22Rv1 (cell line): ENCODE data around the gene CEACAM1.

Experiments used
- ZFX ChIP-seq: fragments of 450-650 bp; IDR thresholded peaks from 2 replicates; pipeline ENCODE4 v1.6.1; 2017; ENCODE audit warnings: antibody characterized with exemption, borderline replicate concordance
- TF ChIP-seq, protein P1 (sequence below): fragments of 450-650 bp; IDR thresholded peaks from 2 replicates; pipeline ENCODE4 v1.5.1; 2017; ENCODE audit warnings: mild to moderate bottlenecking

DNA sequence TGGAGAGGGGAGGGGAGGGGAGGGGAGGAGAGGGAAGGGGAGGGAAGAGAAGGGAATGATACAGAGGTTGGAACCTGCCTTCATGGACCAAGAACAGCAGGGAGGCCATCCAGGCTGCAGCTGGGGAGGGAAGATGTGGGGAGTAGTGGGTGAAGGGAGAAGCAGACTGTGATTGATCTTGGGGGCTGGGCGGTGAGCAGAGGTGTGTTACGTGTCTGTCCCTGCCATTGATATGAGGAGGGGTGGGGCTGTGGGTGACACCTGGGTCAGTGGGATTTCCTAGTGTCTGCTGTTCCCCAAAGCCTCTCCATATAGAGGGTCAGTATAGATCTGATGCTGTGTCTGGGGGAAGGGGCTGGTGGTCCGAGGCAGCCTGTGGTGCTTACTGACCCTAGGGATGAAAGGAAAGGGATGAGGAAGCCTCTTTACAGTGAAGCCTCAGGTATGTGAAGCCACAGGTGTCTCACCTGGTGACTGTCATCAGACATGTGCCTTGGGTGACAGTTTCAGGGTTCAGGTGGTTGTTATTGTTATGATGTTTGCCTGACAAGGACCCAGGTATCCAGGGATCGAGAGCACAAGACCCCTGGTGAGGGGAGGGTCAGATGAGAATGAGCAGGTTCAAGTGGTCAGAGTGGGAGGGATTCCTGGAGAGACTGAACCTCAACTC, 18.7 kb upstream of the CEACAM1 start:
- TF ChIP-seq, protein P1, sequence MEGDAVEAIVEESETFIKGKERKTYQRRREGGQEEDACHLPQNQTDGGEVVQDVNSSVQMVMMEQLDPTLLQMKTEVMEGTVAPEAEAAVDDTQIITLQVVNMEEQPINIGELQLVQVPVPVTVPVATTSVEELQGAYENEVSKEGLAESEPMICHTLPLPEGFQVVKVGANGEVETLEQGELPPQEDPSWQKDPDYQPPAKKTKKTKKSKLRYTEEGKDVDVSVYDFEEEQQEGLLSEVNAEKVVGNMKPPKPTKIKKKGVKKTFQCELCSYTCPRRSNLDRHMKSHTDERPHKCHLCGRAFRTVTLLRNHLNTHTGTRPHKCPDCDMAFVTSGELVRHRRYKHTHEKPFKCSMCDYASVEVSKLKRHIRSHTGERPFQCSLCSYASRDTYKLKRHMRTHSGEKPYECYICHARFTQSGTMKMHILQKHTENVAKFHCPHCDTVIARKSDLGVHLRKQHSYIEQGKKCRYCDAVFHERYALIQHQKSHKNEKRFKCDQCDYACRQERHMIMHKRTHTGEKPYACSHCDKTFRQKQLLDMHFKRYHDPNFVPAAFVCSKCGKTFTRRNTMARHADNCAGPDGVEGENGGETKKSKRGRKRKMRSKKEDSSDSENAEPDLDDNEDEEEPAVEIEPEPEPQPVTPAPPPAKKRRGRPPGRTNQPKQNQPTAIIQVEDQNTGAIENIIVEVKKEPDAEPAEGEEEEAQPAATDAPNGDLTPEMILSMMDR, result no peak
- no peak for TF ChIP-seq ZFX
